NT2/D1 (cell line): ENCODE measurements around the gene TPD52L1.

Source experiments
- DNase-seq: peaks from one replicate; pipeline ENCODE4 v3.0.0-alpha.2; 2011; ENCODE audit warnings: low read depth, low spot score
- H3K27me3 ChIP-seq: 2 replicates; pipeline ENCODE4 v1.6.0; 2011; ENCODE audit warnings: mild to moderate bottlenecking; ENCODE audit not compliant: insufficient read length, insufficient read depth
- H3K36me3 ChIP-seq: 2 replicates; pipeline ENCODE4 v1.6.1; 2011; ENCODE audit warnings: mild to moderate bottlenecking, low read length, mixed read lengths; ENCODE audit not compliant: insufficient read depth, insufficient read length
- H3K4me1 ChIP-seq: 2 replicates; pipeline ENCODE4 v1.5.1; 2011; ENCODE audit not compliant: insufficient read depth, insufficient read length
- H3K4me3 ChIP-seq: 2 replicates; pipeline ENCODE4 v1.5.1; 2011; ENCODE audit warnings: low read depth; ENCODE audit not compliant: insufficient read length
- H3K9ac ChIP-seq: 2 replicates; pipeline ENCODE4 v1.6.0; 2011; ENCODE audit warnings: low read depth; ENCODE audit not compliant: insufficient read length
- H3K9me3 ChIP-seq: 2 replicates; pipeline ENCODE4 v1.5.1; 2011; ENCODE audit warnings: mild to moderate bottlenecking, low read length; ENCODE audit not compliant: insufficient read depth
- SUZ12 ChIP-seq: IDR thresholded peaks from 2 replicates; pipeline ENCODE4 v1.6.1; 2011; ENCODE audit not compliant: insufficient read length, insufficient read depth; ENCODE audit errors: extremely low read depth
- YY1 ChIP-seq: IDR thresholded peaks from 2 replicates; pipeline ENCODE4 v1.6.1; 2011; ENCODE audit not compliant: insufficient read length, insufficient read depth
- ZNF274 ChIP-seq: IDR thresholded peaks from 2 replicates; pipeline ENCODE4 v1.6.1; 2011; ENCODE audit warnings: mild to moderate bottlenecking, low read depth, low read length

Gene TPD52L1

GRCh38 chr6:125285353-125285752, 131.8 kb downstream of the TPD52L1 start:
- no peak for DNase-seq
- Histone ChIP-seq H3K9me3 (peaks cover 9% of the 10 kb centered on the region), H3K9ac (no peak overlapping the region), H3K4me3 (no peak overlapping the region), H3K4me1 (no peaks in the 10 kb centered on the region), H3K36me3 (peaks cover 29% of the 10 kb centered on the region), H3K27me3 (no peaks in the 10 kb centered on the region)
- no peak for TF ChIP-seq SUZ12
- no peak for TF ChIP-seq ZNF274
- TF ChIP-seq YY1 = no peak

GRCh38 chr6:125285936-125286335, 132.4 kb downstream of the TPD52L1 start:
- Histone ChIP-seq H3K27me3 (no peaks in the 10 kb centered on the region), H3K9me3 (peaks cover 9% of the 10 kb centered on the region), H3K9ac (no peak overlapping the region), H3K4me1 (no peaks in the 10 kb centered on the region), H3K4me3 (no peak overlapping the region), H3K36me3 (peaks cover 32% of the 10 kb centered on the region)
- TF ChIP-seq SUZ12 (no peak), YY1 (no peak), ZNF274 (no peak)
- DNase-seq = no peak

- H3K4me3 ChIP-seq = no peak overlapping the region
- TF ChIP-seq ZNF274 = no peak
- TF ChIP-seq SUZ12 = no peak
- TF ChIP-seq YY1 = no peak
- H3K4me1 ChIP-seq = no peaks in the 10 kb centered on the region
- DNase-seq = no peak
- H3K27me3 ChIP-seq = no peaks in the 10 kb centered on the region
- H3K9ac ChIP-seq = no peak overlapping the region
- H3K9me3 ChIP-seq = peaks cover 9% of the 10 kb centered on the region
- peaks cover 50% of the 10 kb centered on the region for H3K36me3 ChIP-seq
Observed at GRCh38 chr6:125287718-125288117, 134.1 kb downstream of the TPD52L1 start.

GRCh38 chr6:125293587-125293986, 140.0 kb downstream of the TPD52L1 start:
- Histone ChIP-seq H3K36me3 (peaks cover 73% of the 10 kb centered on the region), H3K9ac (no peak overlapping the region), H3K9me3 (0 out of 2 replicates have a peak, but pooled peaks cover 9% of the 10 kb centered on the region), H3K4me3 (no peak overlapping the region), H3K27me3 (no peaks in the 10 kb centered on the region), H3K4me1 (no peaks in the 10 kb centered on the region)
- no peak for TF ChIP-seq ZNF274
- TF ChIP-seq YY1 = no peak
- no peak for TF ChIP-seq SUZ12
- no peak for DNase-seq

GRCh38 chr6:125294036-125294435, 140.5 kb downstream of the TPD52L1 start:
- H3K9ac ChIP-seq = no peak overlapping the region
- H3K9me3 ChIP-seq = 0 out of 2 replicates have a peak, but pooled peaks cover 9% of the 10 kb centered on the region
- peaks cover 78% of the 10 kb centered on the region for H3K36me3 ChIP-seq
- DNase-seq = no peak
- H3K4me1 ChIP-seq = no peaks in the 10 kb centered on the region
- no peak overlapping the region for H3K4me3 ChIP-seq
- no peaks in the 10 kb centered on the region for H3K27me3 ChIP-seq
- no peak for TF ChIP-seq YY1
- TF ChIP-seq SUZ12 = no peak
- TF ChIP-seq ZNF274 = no peak

GRCh38 chr6:125294925-125295324, 141.4 kb downstream of the TPD52L1 start:
- Histone ChIP-seq H3K9ac (no peak overlapping the region), H3K9me3 (0 out of 2 replicates have a peak, but pooled peaks cover 5% of the 10 kb centered on the region), H3K36me3 (peaks cover 81% of the 10 kb centered on the region), H3K4me3 (no peak overlapping the region), H3K27me3 (no peaks in the 10 kb centered on the region), H3K4me1 (peaks cover 3% of the 10 kb centered on the region)
- TF ChIP-seq YY1 (no peak), SUZ12 (no peak), ZNF274 (no peak)
- no peak for DNase-seq

GRCh38 chr6:125296471-125296870, 142.9 kb downstream of the TPD52L1 start:
- no peak overlapping the region for H3K4me3 ChIP-seq
- H3K4me1 ChIP-seq = peaks cover 3% of the 10 kb centered on the region
- H3K36me3 ChIP-seq = peaks cover 74% of the 10 kb centered on the region
- TF ChIP-seq YY1 = no peak
- TF ChIP-seq SUZ12 = no peak
- no peak for TF ChIP-seq ZNF274
- H3K9me3 ChIP-seq = no peaks in the 10 kb centered on the region
- no peak for DNase-seq
- H3K9ac ChIP-seq = no peak overlapping the region
- no peaks in the 10 kb centered on the region for H3K27me3 ChIP-seq
